ENCODE data around the gene C12orf60.

Gene C12orf60

GRCh38 chr12:14777271-14777670, 26.2 kb upstream of the C12orf60 start:
- no peak for DNase-seq

- DNase-seq = no peak
These were observed 23.6 kb upstream of the C12orf60 start for GRCh38 chr12:14779834-14780233.

- DNase-seq = no peak
These were observed 22.6 kb upstream of the C12orf60 start for GRCh38 chr12:14780859-14781258.

- no peak for DNase-seq
These were observed 21.9 kb upstream of the C12orf60 start for GRCh38 chr12:14781563-14781962.

GRCh38 chr12:14782756-14783155, 20.7 kb upstream of the C12orf60 start:
- no peak for DNase-seq

GRCh38 chr12:14784471-14784870, 19.0 kb upstream of the C12orf60 start:
- no peak for DNase-seq

GRCh38 chr12:14785568-14785967, 17.9 kb upstream of the C12orf60 start:
- DNase-seq = no peak

- no peak for DNase-seq
These were observed 8.4 kb upstream of the C12orf60 start for GRCh38 chr12:14795028-14795448.

- DNase-seq = peak; percentile 8
These were observed 1.2 kb upstream of the C12orf60 start for GRCh38 chr12:14802247-14802646.

GRCh38 chr12:14802721-14803010, 804 bp upstream of the C12orf60 start:
- no peak for DNase-seq

- no peak for DNase-seq
These were observed 325 bp downstream of the C12orf60 start for GRCh38 chr12:14803830-14804160.

- no peak for DNase-seq
These were observed 6.9 kb downstream of the C12orf60 start for GRCh38 chr12:14810167-14810952.

GRCh38 chr12:14810953-14811483, 7.5 kb downstream of the C12orf60 start:
- no peak for DNase-seq

- DNase-seq = no peak
These were observed 8.0 kb downstream of the C12orf60 start for GRCh38 chr12:14811486-14811885.

GRCh38 chr12:14814014-14814413, 10.5 kb downstream of the C12orf60 start, which contains the start of gene SMCO3:
Gene SMCO3 (minus strand): TSS chr12:14814182. CDS start chr12:14806680, 7,502 bp downstream.
- no peak for DNase-seq

- DNase-seq = no peak
These were observed 20.7 kb downstream of the C12orf60 start for GRCh38 chr12:14824012-14824634.

- no peak for DNase-seq
These were observed 21.8 kb downstream of the C12orf60 start for GRCh38 chr12:14825256-14825655.

GRCh38 chr12:14826491-14826890, 23.0 kb downstream of the C12orf60 start:
- DNase-seq = no peak

GRCh38 chr12:14827043-14827442, 23.6 kb downstream of the C12orf60 start:
- DNase-seq = no peak

GRCh38 chr12:14828892-14829291, 25.4 kb downstream of the C12orf60 start:
- peak; percentile 20 for DNase-seq

GRCh38 chr12:14833336-14833735, 29.9 kb downstream of the C12orf60 start:
- no peak for DNase-seq

GRCh38 chr12:14833952-14834351, 30.5 kb downstream of the C12orf60 start:
- DNase-seq = no peak

- no peak for DNase-seq
These were observed 31.0 kb downstream of the C12orf60 start for GRCh38 chr12:14834509-14834908.
